Measurements from ENCODE around the gene KRT12. TPM values are rescaled to one million over a fixed set of nuclear protein-coding genes. Genes with fewer than 3 reads are reported as not detected.

KRT12 gene
- total RNA-seq, 1 experiment from 2014 or later: not detected

GRCh38 chr17:40824015-40824832 is 42.8 kb downstream of the KRT12 start:
- no peak for DNase-seq
- no peaks in the 10 kb centered on the region for H3K27me3 ChIP-seq (replicated peaks; ENCODE audit: control insufficient read depth, insufficient read depth, low read length)
- intact Hi-C loops (cut with micrococcal nuclease; ENCODE audit: unreplicated experiment): no loop called here
- TF ChIP-seq, protein P1, sequence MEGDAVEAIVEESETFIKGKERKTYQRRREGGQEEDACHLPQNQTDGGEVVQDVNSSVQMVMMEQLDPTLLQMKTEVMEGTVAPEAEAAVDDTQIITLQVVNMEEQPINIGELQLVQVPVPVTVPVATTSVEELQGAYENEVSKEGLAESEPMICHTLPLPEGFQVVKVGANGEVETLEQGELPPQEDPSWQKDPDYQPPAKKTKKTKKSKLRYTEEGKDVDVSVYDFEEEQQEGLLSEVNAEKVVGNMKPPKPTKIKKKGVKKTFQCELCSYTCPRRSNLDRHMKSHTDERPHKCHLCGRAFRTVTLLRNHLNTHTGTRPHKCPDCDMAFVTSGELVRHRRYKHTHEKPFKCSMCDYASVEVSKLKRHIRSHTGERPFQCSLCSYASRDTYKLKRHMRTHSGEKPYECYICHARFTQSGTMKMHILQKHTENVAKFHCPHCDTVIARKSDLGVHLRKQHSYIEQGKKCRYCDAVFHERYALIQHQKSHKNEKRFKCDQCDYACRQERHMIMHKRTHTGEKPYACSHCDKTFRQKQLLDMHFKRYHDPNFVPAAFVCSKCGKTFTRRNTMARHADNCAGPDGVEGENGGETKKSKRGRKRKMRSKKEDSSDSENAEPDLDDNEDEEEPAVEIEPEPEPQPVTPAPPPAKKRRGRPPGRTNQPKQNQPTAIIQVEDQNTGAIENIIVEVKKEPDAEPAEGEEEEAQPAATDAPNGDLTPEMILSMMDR (IDR thresholded peaks at IDR 0.05; ENCODE audit: insufficient read depth in 1 of 2, low read depth in 1 of 2, low read length in 1 of 2, severe bottlenecking in 1 of 2, unreplicated experiment in 1 of 2): no peak
- POLR2A ChIA-PET: no interaction called here
- Mint-ChIP-seq H3K4me3 (ENCODE audit: unreplicated experiment) (no peak overlapping the region), H3K4me1 (ENCODE audit: low read depth, unreplicated experiment) (no peaks in the 10 kb centered on the region), H3K9me3 (ENCODE audit: unreplicated experiment) (no peaks in the 10 kb centered on the region), H3K27ac (ENCODE audit: unreplicated experiment) (no peak overlapping the region), H3K27me3 (ENCODE audit: insufficient read depth, unreplicated experiment) (no peaks in the 10 kb centered on the region), H3K36me3 (ENCODE audit: insufficient read depth, unreplicated experiment) (no peaks in the 10 kb centered on the region)
- CTCF ChIA-PET: no interaction called here
- peaks cover 8% of the 10 kb centered on the region for H3K4me1 ChIP-seq
- BruUV-seq (replicated peaks): no TSS peak
- H3K36me3 ChIP-seq (ENCODE audit: control insufficient read depth, insufficient read depth, low read length): no peaks in the 10 kb centered on the region
- no peaks in the 10 kb centered on the region for H3K9me3 ChIP-seq
- H3K4me3 ChIP-seq (ENCODE audit: low read depth, low read length): no peak overlapping the region

- no peak for DNase-seq
- no peak within 1 kb of the TSS for H3K27ac Mint-ChIP-seq (ENCODE audit: unreplicated experiment)
- CTCF ChIA-PET: no interaction called here
- BruUV-seq (replicated peaks): no TSS peak
- intact Hi-C loops (cut with micrococcal nuclease; ENCODE audit: unreplicated experiment): no loop called here
- H3K27me3 ChIP-seq (replicated peaks; ENCODE audit: control insufficient read depth, insufficient read depth, low read length): no peaks in the 10 kb centered on the region
- H3K4me3 ChIP-seq (ENCODE audit: low read depth, low read length): no peak within 1 kb of the TSS
- H3K36me3 ChIP-seq (ENCODE audit: control insufficient read depth, insufficient read depth, low read length): peaks cover under 1% of the 10 kb centered on the region; the same call in 1 of the 2 replicates
- H3K27me3 Mint-ChIP-seq (ENCODE audit: insufficient read depth, unreplicated experiment): no peaks in the 10 kb centered on the region
- no peaks in the 10 kb centered on the region for H3K9me3 ChIP-seq
- POLR2A ChIA-PET: no interaction called here
- no peaks in the 10 kb centered on the region for H3K9me3 Mint-ChIP-seq (ENCODE audit: unreplicated experiment)
- TF ChIP-seq, protein P1 (IDR thresholded peaks at IDR 0.05; ENCODE audit: insufficient read depth in 1 of 2, low read depth in 1 of 2, low read length in 1 of 2, severe bottlenecking in 1 of 2, unreplicated experiment in 1 of 2): no peak
- H3K4me1 ChIP-seq: peaks cover 8% of the 10 kb centered on the region
- no peak within 1 kb of the TSS for H3K4me3 Mint-ChIP-seq (ENCODE audit: unreplicated experiment)
- H3K4me1 Mint-ChIP-seq (ENCODE audit: low read depth, unreplicated experiment): peaks cover 5% of the 10 kb centered on the region
- H3K36me3 Mint-ChIP-seq (ENCODE audit: insufficient read depth, unreplicated experiment): peaks cover 5% of the 10 kb centered on the region
Observed at GRCh38 chr17:40822132-40822812, 44.8 kb downstream of the KRT12 start, which contains the start of gene KRT10. Gene KRT10, minus strand, starts transcription at chr17:40822614. Its CDS starts 29 bp downstream, at chr17:40822585.

GRCh38 chr17:40821536-40821935 is 45.5 kb downstream of the KRT12 start:
- intact Hi-C loops (cut with micrococcal nuclease; ENCODE audit: unreplicated experiment): no loop called here
- Mint-ChIP-seq H3K27ac (ENCODE audit: unreplicated experiment) (no peak overlapping the region), H3K27me3 (ENCODE audit: insufficient read depth, unreplicated experiment) (no peaks in the 10 kb centered on the region), H3K9me3 (ENCODE audit: unreplicated experiment) (no peaks in the 10 kb centered on the region), H3K36me3 (ENCODE audit: insufficient read depth, unreplicated experiment) (peaks cover 12% of the 10 kb centered on the region), H3K4me3 (ENCODE audit: unreplicated experiment) (no peak overlapping the region), H3K4me1 (ENCODE audit: low read depth, unreplicated experiment) (peaks cover 8% of the 10 kb centered on the region)
- DNase-seq: no peak
- no TSS peak for BruUV-seq (replicated peaks)
- Histone ChIP-seq H3K36me3 (ENCODE audit: control insufficient read depth, insufficient read depth, low read length) (peaks cover 3% of the 10 kb centered on the region), H3K27me3 (replicated peaks; ENCODE audit: control insufficient read depth, insufficient read depth, low read length) (no peaks in the 10 kb centered on the region), H3K9me3 (no peaks in the 10 kb centered on the region), H3K4me1 (peaks cover 8% of the 10 kb centered on the region), H3K4me3 (ENCODE audit: low read depth, low read length) (no peak overlapping the region)
- TF ChIP-seq, protein P1 (IDR thresholded peaks at IDR 0.05; ENCODE audit: insufficient read depth in 1 of 2, low read depth in 1 of 2, low read length in 1 of 2, severe bottlenecking in 1 of 2, unreplicated experiment in 1 of 2): no peak
- ChIA-PET CTCF (no interaction called here), POLR2A (no interaction called here)
